GM21576 (cell line): ENCODE results near the gene LRRC3.
"Not testable (repeated sequence)": the region's sequence is repeated elsewhere in the genome, so short reads cannot be mapped to it uniquely, and the experiment has no call there.

Experiments
- ATAC-seq: cut with Tn5 transposase; IDR thresholded peaks from one replicate; pipeline ENCODE4 v1.9.1; 2021; ENCODE audit warnings: mild to moderate bottlenecking, moderate library complexity; ENCODE audit not compliant: unreplicated experiment

Gene LRRC3

GRCh38 chr21:44494956-44495355 is 39.6 kb downstream of the LRRC3 start:
- no peak for ATAC-seq

GRCh38 chr21:44495611-44496563 is 40.6 kb downstream of the LRRC3 start:
- ATAC-seq, result no peak

- ATAC-seq, result no peak
These were observed 41.5 kb downstream of the LRRC3 start for GRCh38 chr21:44496564-44497550.

- no peak for ATAC-seq
These were observed 42.4 kb downstream of the LRRC3 start for GRCh38 chr21:44497703-44498126.

GRCh38 chr21:44498280-44499210 is 43.2 kb downstream of the LRRC3 start:
- no peak for ATAC-seq

GRCh38 chr21:44499211-44499560 is 43.9 kb downstream of the LRRC3 start:
- no peak for ATAC-seq

- no peak for ATAC-seq
These were observed 44.3 kb downstream of the LRRC3 start for GRCh38 chr21:44499631-44500030.

GRCh38 chr21:44500111-44500510 is 44.8 kb downstream of the LRRC3 start:
- no peak for ATAC-seq

GRCh38 chr21:44502171-44502958 is 47.1 kb downstream of the LRRC3 start:
- ATAC-seq, result no peak

GRCh38 chr21:44503006-44503889 is 47.9 kb downstream of the LRRC3 start:
- ATAC-seq, result not testable (repeated sequence)

GRCh38 chr21:44503901-44504399 is 48.6 kb downstream of the LRRC3 start:
- no peak for ATAC-seq

- ATAC-seq, result no peak
These were observed 50.5 kb downstream of the LRRC3 start for GRCh38 chr21:44505673-44506278.

- no peak for ATAC-seq
These were observed 51.3 kb downstream of the LRRC3 start for GRCh38 chr21:44506279-44507255.

- no peak for ATAC-seq
These were observed 52.5 kb downstream of the LRRC3 start for GRCh38 chr21:44507673-44508425.

- no peak for ATAC-seq
These were observed 53.1 kb downstream of the LRRC3 start for GRCh38 chr21:44508426-44508710.

GRCh38 chr21:44508711-44509445 is 53.6 kb downstream of the LRRC3 start:
- no peak for ATAC-seq
